T-helper 2 cell treated with Interferon-gamma antibody and Interleukin-4, amounts not matched to agents 100 ng/mL and 5 ng/mL, for 36 hours (primary cell): ENCODE data around the gene MYO1G. TPM values are rescaled to one million over a fixed set of nuclear protein-coding genes. Genes with fewer than 3 reads are reported as not detected.

ENCODE experiments used
- intact Hi-C: fragments of 100-400 bp; cut with micrococcal nuclease; formaldehyde crosslinking; loops from one replicate; pipeline ENCODE4 v1.15.1; 2023
- total RNA-seq: library from RNA; stranded (reverse); gene quantifications from 2 replicates; pipeline ENCODE4 v1.2.3, GENCODE V29; 2022

Gene MYO1G
- total RNA-seq, 1 donor from 2014 or later: 533 TPM

GRCh38 chr7:44969701-44970522 is 8.9 kb downstream of the MYO1G start:
- intact Hi-C loops: no loop called here

GRCh38 chr7:44969049-44969700 is 9.6 kb downstream of the MYO1G start:
- intact Hi-C loops: no loop called here

GRCh38 chr7:44967571-44968446 is 11.0 kb downstream of the MYO1G start:
- intact Hi-C loops: no loop called here

- intact Hi-C loops: no loop called here
These were observed 11.9 kb downstream of the MYO1G start for GRCh38 chr7:44966731-44967538.

GRCh38 chr7:44965937-44966730 is 12.7 kb downstream of the MYO1G start:
- intact Hi-C loops: no loop called here

- intact Hi-C loops: no loop called here
These were observed 13.3 kb downstream of the MYO1G start for GRCh38 chr7:44965441-44965903.

GRCh38 chr7:44964831-44965440 is 13.9 kb downstream of the MYO1G start:
- intact Hi-C loops: no loop called here

- intact Hi-C loops: no loop called here
These were observed 14.4 kb downstream of the MYO1G start for GRCh38 chr7:44964384-44964830.

GRCh38 chr7:44963364-44964290 is 15.2 kb downstream of the MYO1G start:
- intact Hi-C loops: no loop called here

GRCh38 chr7:44962483-44963251 is 16.1 kb downstream of the MYO1G start:
- intact Hi-C loops: no loop called here

GRCh38 chr7:44961844-44962482 is 16.9 kb downstream of the MYO1G start:
- intact Hi-C loops: no loop called here

GRCh38 chr7:44960011-44960580 is 18.7 kb downstream of the MYO1G start:
- intact Hi-C loops: no loop called here

- intact Hi-C loops: no loop called here
These were observed 19.3 kb downstream of the MYO1G start for GRCh38 chr7:44959433-44959951.

GRCh38 chr7:44958645-44959344 is 20.0 kb downstream of the MYO1G start:
- intact Hi-C loops: no loop called here

GRCh38 chr7:44956157-44956766 is 22.6 kb downstream of the MYO1G start:
- intact Hi-C loops: no loop called here
